Neural cell (in vitro differentiated cells): ENCODE measurements around the gene SLC2A10.

Experiments
- EP300 ChIP-seq: fragments of 450-650 bp; conservative IDR thresholded peaks from 2 replicates; pipeline ENCODE4 v1.6.1; 2014; ENCODE audit warnings: antibody characterized with exemption, mild to moderate bottlenecking, moderate library complexity; ENCODE audit not compliant: poor library complexity, severe bottlenecking
- EZH2 ChIP-seq: fragments of 200-600, 300-800 bp; shearing (Covaris generic), sonication (generic); IDR thresholded peaks from 2 replicates; pipeline ENCODE4 v1.6.1; 2014; ENCODE audit warnings: antibody characterized with exemption, low read length, borderline replicate concordance, mild to moderate bottlenecking; ENCODE audit not compliant: insufficient read depth, poor library complexity, severe bottlenecking
- POLR2AphosphoS5 ChIP-seq: IDR thresholded peaks from 2 replicates; pipeline ENCODE4 v1.6.1; 2012
- RAD21 ChIP-seq: fragments of 450-650 bp; conservative IDR thresholded peaks from 2 replicates; pipeline ENCODE4 v1.6.1; 2014; ENCODE audit warnings: antibody characterized with exemption, mild to moderate bottlenecking, moderate library complexity
- SMC3 ChIP-seq: fragments of 450-650 bp; conservative IDR thresholded peaks from 2 replicates; pipeline ENCODE4 v1.6.1; 2014; ENCODE audit warnings: antibody characterized with exemption, mild to moderate bottlenecking, moderate library complexity; ENCODE audit not compliant: poor library complexity
- TAF1 ChIP-seq: IDR thresholded peaks from 2 replicates; pipeline ENCODE4 v1.6.1; 2012; ENCODE audit warnings: low read depth
- TF ChIP-seq, protein P1 (sequence below): fragments of 450-650 bp; IDR thresholded peaks from 2 replicates; pipeline ENCODE4 v1.5.1; 2014; ENCODE audit warnings: antibody characterized with exemption, mild to moderate bottlenecking, moderate library complexity; ENCODE audit not compliant: poor library complexity, severe bottlenecking
- TF ChIP-seq, protein P2 (sequence below): IDR thresholded peaks from 2 replicates; pipeline ENCODE4 v1.6.1; 2012; ENCODE audit warnings: borderline replicate concordance

DNA sequence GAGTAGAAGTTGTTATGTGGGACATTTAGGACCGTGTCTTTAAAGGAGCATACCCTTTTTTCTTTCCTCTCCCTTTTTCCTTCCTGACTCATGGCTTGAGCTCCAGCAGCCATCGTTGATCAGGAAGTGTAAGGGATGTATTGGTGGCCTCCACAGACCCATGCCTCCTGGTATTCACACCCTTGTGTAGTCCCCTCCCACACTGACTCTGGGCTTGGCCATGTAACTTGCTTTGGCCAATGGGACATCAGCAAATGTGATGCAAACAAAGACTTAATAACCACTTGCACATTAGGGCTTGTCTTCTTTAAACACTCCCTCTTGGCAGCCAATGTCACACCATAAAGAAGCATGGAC lies 39.2 kb upstream of the SLC2A10 start:
- TF ChIP-seq, protein P1, sequence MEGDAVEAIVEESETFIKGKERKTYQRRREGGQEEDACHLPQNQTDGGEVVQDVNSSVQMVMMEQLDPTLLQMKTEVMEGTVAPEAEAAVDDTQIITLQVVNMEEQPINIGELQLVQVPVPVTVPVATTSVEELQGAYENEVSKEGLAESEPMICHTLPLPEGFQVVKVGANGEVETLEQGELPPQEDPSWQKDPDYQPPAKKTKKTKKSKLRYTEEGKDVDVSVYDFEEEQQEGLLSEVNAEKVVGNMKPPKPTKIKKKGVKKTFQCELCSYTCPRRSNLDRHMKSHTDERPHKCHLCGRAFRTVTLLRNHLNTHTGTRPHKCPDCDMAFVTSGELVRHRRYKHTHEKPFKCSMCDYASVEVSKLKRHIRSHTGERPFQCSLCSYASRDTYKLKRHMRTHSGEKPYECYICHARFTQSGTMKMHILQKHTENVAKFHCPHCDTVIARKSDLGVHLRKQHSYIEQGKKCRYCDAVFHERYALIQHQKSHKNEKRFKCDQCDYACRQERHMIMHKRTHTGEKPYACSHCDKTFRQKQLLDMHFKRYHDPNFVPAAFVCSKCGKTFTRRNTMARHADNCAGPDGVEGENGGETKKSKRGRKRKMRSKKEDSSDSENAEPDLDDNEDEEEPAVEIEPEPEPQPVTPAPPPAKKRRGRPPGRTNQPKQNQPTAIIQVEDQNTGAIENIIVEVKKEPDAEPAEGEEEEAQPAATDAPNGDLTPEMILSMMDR: no peak
- no peak for TF ChIP-seq TAF1
- no peak for TF ChIP-seq EZH2
- no peak for TF ChIP-seq POLR2AphosphoS5
- no peak for TF ChIP-seq EP300
- TF ChIP-seq SMC3: no peak
- no peak for TF ChIP-seq RAD21
- TF ChIP-seq, protein P2, sequence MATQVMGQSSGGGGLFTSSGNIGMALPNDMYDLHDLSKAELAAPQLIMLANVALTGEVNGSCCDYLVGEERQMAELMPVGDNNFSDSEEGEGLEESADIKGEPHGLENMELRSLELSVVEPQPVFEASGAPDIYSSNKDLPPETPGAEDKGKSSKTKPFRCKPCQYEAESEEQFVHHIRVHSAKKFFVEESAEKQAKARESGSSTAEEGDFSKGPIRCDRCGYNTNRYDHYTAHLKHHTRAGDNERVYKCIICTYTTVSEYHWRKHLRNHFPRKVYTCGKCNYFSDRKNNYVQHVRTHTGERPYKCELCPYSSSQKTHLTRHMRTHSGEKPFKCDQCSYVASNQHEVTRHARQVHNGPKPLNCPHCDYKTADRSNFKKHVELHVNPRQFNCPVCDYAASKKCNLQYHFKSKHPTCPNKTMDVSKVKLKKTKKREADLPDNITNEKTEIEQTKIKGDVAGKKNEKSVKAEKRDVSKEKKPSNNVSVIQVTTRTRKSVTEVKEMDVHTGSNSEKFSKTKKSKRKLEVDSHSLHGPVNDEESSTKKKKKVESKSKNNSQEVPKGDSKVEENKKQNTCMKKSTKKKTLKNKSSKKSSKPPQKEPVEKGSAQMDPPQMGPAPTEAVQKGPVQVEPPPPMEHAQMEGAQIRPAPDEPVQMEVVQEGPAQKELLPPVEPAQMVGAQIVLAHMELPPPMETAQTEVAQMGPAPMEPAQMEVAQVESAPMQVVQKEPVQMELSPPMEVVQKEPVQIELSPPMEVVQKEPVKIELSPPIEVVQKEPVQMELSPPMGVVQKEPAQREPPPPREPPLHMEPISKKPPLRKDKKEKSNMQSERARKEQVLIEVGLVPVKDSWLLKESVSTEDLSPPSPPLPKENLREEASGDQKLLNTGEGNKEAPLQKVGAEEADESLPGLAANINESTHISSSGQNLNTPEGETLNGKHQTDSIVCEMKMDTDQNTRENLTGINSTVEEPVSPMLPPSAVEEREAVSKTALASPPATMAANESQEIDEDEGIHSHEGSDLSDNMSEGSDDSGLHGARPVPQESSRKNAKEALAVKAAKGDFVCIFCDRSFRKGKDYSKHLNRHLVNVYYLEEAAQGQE: no peak
